GM12878 (cell line): ENCODE data around the gene RPUSD1. TPM values are rescaled to one million over a fixed set of nuclear protein-coding genes. Genes with fewer than 3 reads are reported as not detected.

Experiments used
- CBFB ChIP-seq: IDR thresholded peaks from 2 replicates; pipeline ENCODE4 v1.6.1; 2016; ENCODE audit warnings: antibody characterized with exemption, low read depth
- CREM ChIP-seq: IDR thresholded peaks from 2 replicates; pipeline ENCODE4 v1.6.1; 2014; ENCODE audit warnings: antibody characterized with exemption, low read depth
- EZH2 ChIP-seq: IDR thresholded peaks from 2 replicates; pipeline ENCODE4 v1.6.1; 2012; ENCODE audit warnings: low read depth, mild to moderate bottlenecking, control low read depth, inconsistent platforms, low read length, borderline replicate concordance; ENCODE audit not compliant: control insufficient read depth
- HCFC1 ChIP-seq: fragments of 150-350 bp; IDR thresholded peaks from 2 replicates; pipeline ENCODE4 v1.6.1; 2014; ENCODE audit warnings: low read length
- IRF4 ChIP-seq: IDR thresholded peaks from 2 replicates; pipeline ENCODE4 v1.6.1; 2011; ENCODE audit warnings: low read depth, low read length
- NBN ChIP-seq: fragments of 450-650 bp; IDR thresholded peaks from 2 replicates; pipeline ENCODE4 v1.6.1; 2016
- RAD21 ChIP-seq: IDR thresholded peaks from 2 replicates; pipeline ENCODE4 v1.6.1; 2011; ENCODE audit warnings: mild to moderate bottlenecking, low read depth, low read length, moderate library complexity; ENCODE audit not compliant: insufficient read depth
- RAD51 ChIP-seq: fragments of 450-650 bp; IDR thresholded peaks from 2 replicates; pipeline ENCODE4 v1.6.1; 2016; ENCODE audit warnings: moderate library complexity, mild to moderate bottlenecking, inconsistent platforms
- RCOR1 ChIP-seq: conservative IDR thresholded peaks from 2 replicates; pipeline ENCODE4 v1.6.1; 2012; ENCODE audit warnings: low read depth, low read length, improper control_type of control experiment
- STAT3 ChIP-seq: IDR thresholded peaks from 2 replicates; pipeline ENCODE4 v1.6.1; 2011; ENCODE audit warnings: low read depth, low read length, improper control_type of control experiment
- ZZZ3 ChIP-seq: IDR thresholded peaks from 2 replicates; pipeline ENCODE4 v1.6.1; 2011; ENCODE audit warnings: low read depth; ENCODE audit not compliant: control insufficient read depth, insufficient read length
- polyA plus RNA-seq, 11 experiments: library from polyadenylated mRNA; depleted of rRNA in 4 of 11; unstranded in 6 of 11; stranded (reverse) in 5 of 11; fragments of >200 nt; fragmentation: Nextera tagmentation in 4 of 11; fragmentation: Illumina TruSeq in 1 of 11; extraction: Ambion mirVana in 4 of 11; extraction: Trizol in 1 of 11; gene quantifications; 1 replicate in 1 of 11; 2 replicates in 10 of 11; pipeline versions ENCODE4 v1.2.1 to v1.2.3, GENCODE V29; 2011 to 2016; ENCODE audit warnings: inconsistent platforms in 2 of 11, missing spikeins in 2 of 11, low read depth in 1 of 11
- total RNA-seq, 4 experiments: library from RNA; depleted of rRNA in 3 of 4; stranded (reverse); fragments of >200 nt in 3 of 4; fragmentation: Illumina TruSeq in 1 of 4; extraction: Trizol in 1 of 4; gene quantifications; 2 replicates each; pipeline versions ENCODE4 v1.2.1 to v1.2.3, GENCODE V29; 2013 to 2021
- TF ChIP-seq, protein P1 (sequence below): IDR thresholded peaks from 2 replicates; pipeline ENCODE4 v1.6.1; 2012; ENCODE audit warnings: improper control_type of control experiment, low read depth, low read length; ENCODE audit not compliant: insufficient replicate concordance
- TF ChIP-seq, protein P2 (sequence below): IDR thresholded peaks from 2 replicates; pipeline ENCODE4 v1.6.1; 2012; ENCODE audit warnings: mild to moderate bottlenecking, low read depth, low read length

Gene RPUSD1
- total and polyA plus RNA-seq, 10 of the 15 experiments (the other 5 are each of a cell fraction or from before 2014, with no cell fraction given), result 0.55 to 49.9 (median 21.1) TPM

DNA sequence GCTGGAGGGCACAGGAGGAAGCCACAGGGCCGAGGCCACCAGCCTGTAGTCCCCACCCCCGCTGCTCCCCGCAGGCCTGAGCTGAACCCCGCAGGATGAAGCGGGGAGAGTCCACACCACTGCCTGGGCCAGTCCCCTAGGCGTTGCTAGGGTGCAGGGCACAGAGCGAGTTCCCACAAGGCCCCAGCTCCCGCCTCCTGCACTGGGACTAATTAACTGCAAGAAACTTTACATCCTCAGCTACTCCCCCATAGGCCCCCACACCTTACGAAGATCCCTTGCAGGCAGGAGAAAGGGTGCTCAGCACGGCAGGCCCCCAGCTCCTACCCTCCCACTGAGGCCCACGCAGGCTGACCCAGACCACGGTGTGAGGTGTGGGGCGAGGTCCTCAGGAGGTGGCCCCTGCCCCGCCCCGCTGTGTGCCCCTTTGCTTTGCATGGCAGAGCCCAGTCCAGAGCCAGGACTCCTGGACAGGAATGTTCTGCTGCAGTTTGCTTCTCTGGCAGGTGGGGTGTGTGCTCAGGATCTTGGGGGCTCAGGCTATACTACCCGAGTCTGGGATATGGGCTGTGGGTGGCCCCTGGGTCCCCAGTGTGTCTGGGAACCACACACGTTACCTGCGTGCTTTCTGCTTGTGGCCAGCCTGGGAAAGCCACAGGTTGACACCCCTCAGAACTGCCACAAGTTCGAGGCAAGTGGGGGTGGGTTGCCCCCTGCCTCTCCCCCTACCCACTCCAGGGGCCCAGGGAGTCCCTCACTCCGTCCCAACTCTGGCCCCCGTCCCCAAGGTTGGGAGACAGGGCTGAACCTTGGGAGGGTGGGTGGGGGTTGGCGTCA is 11.1 kb upstream of the RPUSD1 start (continued):
- TF ChIP-seq, protein P1, sequence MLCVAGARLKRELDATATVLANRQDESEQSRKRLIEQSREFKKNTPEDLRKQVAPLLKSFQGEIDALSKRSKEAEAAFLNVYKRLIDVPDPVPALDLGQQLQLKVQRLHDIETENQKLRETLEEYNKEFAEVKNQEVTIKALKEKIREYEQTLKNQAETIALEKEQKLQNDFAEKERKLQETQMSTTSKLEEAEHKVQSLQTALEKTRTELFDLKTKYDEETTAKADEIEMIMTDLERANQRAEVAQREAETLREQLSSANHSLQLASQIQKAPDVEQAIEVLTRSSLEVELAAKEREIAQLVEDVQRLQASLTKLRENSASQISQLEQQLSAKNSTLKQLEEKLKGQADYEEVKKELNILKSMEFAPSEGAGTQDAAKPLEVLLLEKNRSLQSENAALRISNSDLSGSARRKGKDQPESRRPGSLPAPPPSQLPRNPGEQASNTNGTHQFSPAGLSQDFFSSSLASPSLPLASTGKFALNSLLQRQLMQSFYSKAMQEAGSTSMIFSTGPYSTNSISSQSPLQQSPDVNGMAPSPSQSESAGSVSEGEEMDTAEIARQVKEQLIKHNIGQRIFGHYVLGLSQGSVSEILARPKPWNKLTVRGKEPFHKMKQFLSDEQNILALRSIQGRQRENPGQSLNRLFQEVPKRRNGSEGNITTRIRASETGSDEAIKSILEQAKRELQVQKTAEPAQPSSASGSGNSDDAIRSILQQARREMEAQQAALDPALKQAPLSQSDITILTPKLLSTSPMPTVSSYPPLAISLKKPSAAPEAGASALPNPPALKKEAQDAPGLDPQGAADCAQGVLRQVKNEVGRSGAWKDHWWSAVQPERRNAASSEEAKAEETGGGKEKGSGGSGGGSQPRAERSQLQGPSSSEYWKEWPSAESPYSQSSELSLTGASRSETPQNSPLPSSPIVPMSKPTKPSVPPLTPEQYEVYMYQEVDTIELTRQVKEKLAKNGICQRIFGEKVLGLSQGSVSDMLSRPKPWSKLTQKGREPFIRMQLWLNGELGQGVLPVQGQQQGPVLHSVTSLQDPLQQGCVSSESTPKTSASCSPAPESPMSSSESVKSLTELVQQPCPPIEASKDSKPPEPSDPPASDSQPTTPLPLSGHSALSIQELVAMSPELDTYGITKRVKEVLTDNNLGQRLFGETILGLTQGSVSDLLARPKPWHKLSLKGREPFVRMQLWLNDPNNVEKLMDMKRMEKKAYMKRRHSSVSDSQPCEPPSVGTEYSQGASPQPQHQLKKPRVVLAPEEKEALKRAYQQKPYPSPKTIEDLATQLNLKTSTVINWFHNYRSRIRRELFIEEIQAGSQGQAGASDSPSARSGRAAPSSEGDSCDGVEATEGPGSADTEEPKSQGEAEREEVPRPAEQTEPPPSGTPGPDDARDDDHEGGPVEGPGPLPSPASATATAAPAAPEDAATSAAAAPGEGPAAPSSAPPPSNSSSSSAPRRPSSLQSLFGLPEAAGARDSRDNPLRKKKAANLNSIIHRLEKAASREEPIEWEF, result no peak
- TF ChIP-seq CBFB (no peak), EZH2 (no peak), IRF4 (no peak), CREM (no peak), ZZZ3 (no peak), STAT3 (no peak), RAD51 (no peak), RCOR1 (no peak), HCFC1 (no peak), NBN (no peak), RAD21 (no peak)
- TF ChIP-seq, protein P2, sequence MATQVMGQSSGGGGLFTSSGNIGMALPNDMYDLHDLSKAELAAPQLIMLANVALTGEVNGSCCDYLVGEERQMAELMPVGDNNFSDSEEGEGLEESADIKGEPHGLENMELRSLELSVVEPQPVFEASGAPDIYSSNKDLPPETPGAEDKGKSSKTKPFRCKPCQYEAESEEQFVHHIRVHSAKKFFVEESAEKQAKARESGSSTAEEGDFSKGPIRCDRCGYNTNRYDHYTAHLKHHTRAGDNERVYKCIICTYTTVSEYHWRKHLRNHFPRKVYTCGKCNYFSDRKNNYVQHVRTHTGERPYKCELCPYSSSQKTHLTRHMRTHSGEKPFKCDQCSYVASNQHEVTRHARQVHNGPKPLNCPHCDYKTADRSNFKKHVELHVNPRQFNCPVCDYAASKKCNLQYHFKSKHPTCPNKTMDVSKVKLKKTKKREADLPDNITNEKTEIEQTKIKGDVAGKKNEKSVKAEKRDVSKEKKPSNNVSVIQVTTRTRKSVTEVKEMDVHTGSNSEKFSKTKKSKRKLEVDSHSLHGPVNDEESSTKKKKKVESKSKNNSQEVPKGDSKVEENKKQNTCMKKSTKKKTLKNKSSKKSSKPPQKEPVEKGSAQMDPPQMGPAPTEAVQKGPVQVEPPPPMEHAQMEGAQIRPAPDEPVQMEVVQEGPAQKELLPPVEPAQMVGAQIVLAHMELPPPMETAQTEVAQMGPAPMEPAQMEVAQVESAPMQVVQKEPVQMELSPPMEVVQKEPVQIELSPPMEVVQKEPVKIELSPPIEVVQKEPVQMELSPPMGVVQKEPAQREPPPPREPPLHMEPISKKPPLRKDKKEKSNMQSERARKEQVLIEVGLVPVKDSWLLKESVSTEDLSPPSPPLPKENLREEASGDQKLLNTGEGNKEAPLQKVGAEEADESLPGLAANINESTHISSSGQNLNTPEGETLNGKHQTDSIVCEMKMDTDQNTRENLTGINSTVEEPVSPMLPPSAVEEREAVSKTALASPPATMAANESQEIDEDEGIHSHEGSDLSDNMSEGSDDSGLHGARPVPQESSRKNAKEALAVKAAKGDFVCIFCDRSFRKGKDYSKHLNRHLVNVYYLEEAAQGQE, result no peak
